SK-N-SH treated with all-trans-retinoic acid at 6 μM for 48 hours (cell line): ENCODE data around the gene KIRREL3.

ENCODE experiments used
- ARNTL ChIP-seq: fragments of 450-650 bp; formaldehyde crosslinking; IDR thresholded peaks from 2 replicates; pipeline ENCODE4 v1.5.0; 2020; ENCODE audit warnings: low read depth, mild to moderate bottlenecking, moderate library complexity, borderline replicate concordance
- BACH2 ChIP-seq: fragments of 250-450 bp; sonication (Bioruptor Pico); IDR thresholded peaks from 2 replicates; pipeline ENCODE4 v1.9.0; 2021; ENCODE audit warnings: mild to moderate bottlenecking, borderline replicate concordance
- CSDC2 ChIP-seq: fragments of 250-450 bp; sonication (Bioruptor Pico); IDR thresholded peaks from 2 replicates; pipeline ENCODE4 v1.5.0; 2020; ENCODE audit warnings: mild to moderate bottlenecking, moderate library complexity
- GLIS3 ChIP-seq: fragments of 250-450 bp; sonication (Bioruptor Pico); IDR thresholded peaks from 2 replicates; pipeline ENCODE4 v1.5.0; 2020; ENCODE audit warnings: mild to moderate bottlenecking, moderate library complexity
- OSR1 ChIP-seq: fragments of 250-450 bp; sonication (Bioruptor Pico); IDR thresholded peaks from 2 replicates; pipeline ENCODE4 v1.8.0; 2022; ENCODE audit warnings: moderate library complexity, mild to moderate bottlenecking, inconsistent platforms
- POU6F1 ChIP-seq: fragments of 250-450 bp; sonication (Bioruptor Pico); IDR thresholded peaks from 2 replicates; pipeline ENCODE4 v1.8.0; 2021; ENCODE audit warnings: low read depth, mild to moderate bottlenecking, moderate library complexity, borderline replicate concordance
- PPARA ChIP-seq: fragments of 250-450 bp; sonication (Bioruptor Pico); IDR thresholded peaks from 2 replicates; pipeline ENCODE4 v1.5.0; 2020; ENCODE audit warnings: mild to moderate bottlenecking, borderline replicate concordance
- RARB ChIP-seq: fragments of 250-450 bp; sonication (Bioruptor Pico); IDR thresholded peaks from 2 replicates; pipeline ENCODE4 v1.8.0; 2021; ENCODE audit warnings: mild to moderate bottlenecking, moderate library complexity
- TCF4 ChIP-seq: fragments of 250-450 bp; sonication (Bioruptor Pico); IDR thresholded peaks from 2 replicates; pipeline ENCODE4 v1.8.0; 2021; ENCODE audit warnings: mild to moderate bottlenecking, moderate library complexity, borderline replicate concordance
- TOX ChIP-seq: fragments of 250-450 bp; sonication (Bioruptor Pico); IDR thresholded peaks from 2 replicates; pipeline ENCODE4 v1.8.0; 2021; ENCODE audit warnings: mild to moderate bottlenecking, moderate library complexity, borderline replicate concordance
- ZFP3 ChIP-seq: fragments of 250-450 bp; sonication (Bioruptor Pico); IDR thresholded peaks from 2 replicates; pipeline ENCODE4 v1.5.0; 2020; ENCODE audit warnings: mild to moderate bottlenecking, moderate library complexity
- ZFP30 ChIP-seq: fragments of 450-650 bp; formaldehyde crosslinking; IDR thresholded peaks from 2 replicates; pipeline ENCODE4 v1.5.0; 2022; ENCODE audit warnings: mild to moderate bottlenecking, moderate library complexity
- TF ChIP-seq, protein P1 (sequence below): fragments of 250-450 bp; sonication (Bioruptor Pico); IDR thresholded peaks from 2 replicates; pipeline ENCODE4 v1.8.0; 2020; ENCODE audit warnings: mild to moderate bottlenecking, moderate library complexity, borderline replicate concordance

DNA sequence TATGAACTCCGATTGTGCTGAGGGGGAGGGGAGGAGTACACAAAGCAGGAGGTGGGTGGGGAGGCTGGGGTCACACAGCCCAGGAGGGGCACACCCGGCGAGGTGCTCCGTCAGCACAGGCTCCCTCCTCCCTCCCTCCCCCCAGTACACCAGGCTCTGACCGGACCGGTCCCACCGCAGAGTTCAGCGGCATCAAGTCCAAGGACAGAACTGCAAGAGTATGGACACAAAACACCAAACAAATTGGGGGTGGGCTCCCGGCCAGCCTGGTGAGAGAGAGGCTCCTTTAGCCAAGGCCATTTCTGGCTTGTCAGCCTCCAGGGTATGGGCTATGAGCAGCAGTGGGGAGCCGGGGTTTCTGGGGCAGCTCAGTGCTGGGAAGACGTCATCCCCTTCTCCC is 576.8 kb downstream of the KIRREL3 start:
- TF ChIP-seq POU6F1 (CRISPR knock-in tag) = no peak
- no peak for TF ChIP-seq TOX (CRISPR knock-in tag)
- TF ChIP-seq BACH2 (CRISPR knock-in tag) = no peak
- TF ChIP-seq, protein P1, sequence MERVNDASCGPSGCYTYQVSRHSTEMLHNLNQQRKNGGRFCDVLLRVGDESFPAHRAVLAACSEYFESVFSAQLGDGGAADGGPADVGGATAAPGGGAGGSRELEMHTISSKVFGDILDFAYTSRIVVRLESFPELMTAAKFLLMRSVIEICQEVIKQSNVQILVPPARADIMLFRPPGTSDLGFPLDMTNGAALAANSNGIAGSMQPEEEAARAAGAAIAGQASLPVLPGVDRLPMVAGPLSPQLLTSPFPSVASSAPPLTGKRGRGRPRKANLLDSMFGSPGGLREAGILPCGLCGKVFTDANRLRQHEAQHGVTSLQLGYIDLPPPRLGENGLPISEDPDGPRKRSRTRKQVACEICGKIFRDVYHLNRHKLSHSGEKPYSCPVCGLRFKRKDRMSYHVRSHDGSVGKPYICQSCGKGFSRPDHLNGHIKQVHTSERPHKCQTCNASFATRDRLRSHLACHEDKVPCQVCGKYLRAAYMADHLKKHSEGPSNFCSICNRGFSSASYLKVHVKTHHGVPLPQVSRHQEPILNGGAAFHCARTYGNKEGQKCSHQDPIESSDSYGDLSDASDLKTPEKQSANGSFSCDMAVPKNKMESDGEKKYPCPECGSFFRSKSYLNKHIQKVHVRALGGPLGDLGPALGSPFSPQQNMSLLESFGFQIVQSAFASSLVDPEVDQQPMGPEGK = no peak
- no peak for TF ChIP-seq GLIS3 (CRISPR knock-in tag)
- no peak for TF ChIP-seq PPARA (CRISPR knock-in tag)
- no peak for TF ChIP-seq TCF4
- no peak for TF ChIP-seq RARB
- no peak for TF ChIP-seq ZFP3 (CRISPR knock-in tag)
- no peak for TF ChIP-seq ARNTL (CRISPR knock-in tag)
- TF ChIP-seq OSR1 = no peak
- no peak for TF ChIP-seq ZFP30 (CRISPR knock-in tag)
- TF ChIP-seq CSDC2 (CRISPR knock-in tag) = no peak
